Esophagus squamous epithelium (tissue), 4 donors: ENCODE data around the gene KCNQ1.

Experiments
- CTCF ChIP-seq, 6 experiments: fragments of 450-650 bp in 4 of 6; fragments of 200-600 bp in 2 of 6; sonication (generic) in 2 of 6; IDR thresholded peaks; one replicate each; pipeline ENCODE4 v1.5.1; 2016 to 2019; ENCODE audit warnings: antibody characterized with exemption in 6 of 6, mild to moderate bottlenecking in 4 of 6, moderate library complexity in 4 of 6
- POLR2A ChIP-seq, 4 donors: fragments of 450-650 bp; IDR thresholded peaks; one replicate each; pipeline ENCODE4 v1.6.1; 2017; ENCODE audit warnings: antibody characterized with exemption in 4 of 4, mild to moderate bottlenecking in 4 of 4, moderate library complexity in 3 of 4

- TF ChIP-seq CTCF (IDR thresholded peaks at IDR 0.05) (no peak), POLR2A (IDR thresholded peaks at IDR 0.05) (no peak)
Observed at GRCh38 chr11:2799881-2800654, 355.3 kb downstream of the KCNQ1 start.
